Measurements from ENCODE around the gene DMGDH. TPM values are rescaled to one million over a fixed set of nuclear protein-coding genes. Genes with fewer than 3 reads are reported as not detected.
A peak's percentile ranks its signal among the peaks of the same experiment; 100 is the strongest.

The DMGDH gene
- total RNA-seq, 1 donor from 2014 or later: 1.3 TPM

GRCh38 chr5:79023348-79023747 is 46.1 kb downstream of the DMGDH start:
- Histone ChIP-seq H3K36me3 (no peaks in the 10 kb centered on the region), H3K27me3 (ENCODE audit: low read depth) (peaks cover 5% of the 10 kb centered on the region), H3K9me3 (no peaks in the 10 kb centered on the region), H3K4me1 (peaks cover 9% of the 10 kb centered on the region), H3K4me3 (no peak overlapping the region), H3K27ac (no peak overlapping the region)
- DNase-seq (no peak), ATAC-seq (no peak)
- intact Hi-C loops (cut with DNase I): no loop called here
- TF ChIP-seq CTCF (IDR thresholded peaks at IDR 0.05): no peak

- peaks cover 5% of the 10 kb centered on the region for H3K27me3 ChIP-seq (ENCODE audit: low read depth)
- H3K36me3 ChIP-seq: no peaks in the 10 kb centered on the region
- TF ChIP-seq CTCF (IDR thresholded peaks at IDR 0.05): no peak
- no peak for ATAC-seq
- intact Hi-C loops (cut with DNase I): no loop called here
- no peaks in the 10 kb centered on the region for H3K9me3 ChIP-seq
- no peak overlapping the region for H3K4me3 ChIP-seq
- no peak for DNase-seq
- H3K4me1 ChIP-seq: peaks cover 9% of the 10 kb centered on the region
- no peak overlapping the region for H3K27ac ChIP-seq
Observed at GRCh38 chr5:79022771-79023170, 46.7 kb downstream of the DMGDH start.

GRCh38 chr5:79021753-79022152 is 47.7 kb downstream of the DMGDH start:
- no peak for TF ChIP-seq CTCF (IDR thresholded peaks at IDR 0.05)
- Histone ChIP-seq H3K4me1 (peaks cover 9% of the 10 kb centered on the region), H3K36me3 (no peaks in the 10 kb centered on the region), H3K27ac (no peak overlapping the region), H3K9me3 (no peaks in the 10 kb centered on the region), H3K27me3 (ENCODE audit: low read depth) (peaks cover 5% of the 10 kb centered on the region), H3K4me3 (no peak overlapping the region)
- no peak for ATAC-seq
- DNase-seq: no peak
- intact Hi-C loops (cut with DNase I): no loop called here

- H3K4me1 ChIP-seq: peaks cover 9% of the 10 kb centered on the region
- intact Hi-C loops (cut with DNase I): no loop called here
- no peaks in the 10 kb centered on the region for H3K36me3 ChIP-seq
- TF ChIP-seq CTCF (IDR thresholded peaks at IDR 0.05): peak; percentile 73
- H3K9me3 ChIP-seq: no peaks in the 10 kb centered on the region
- H3K27ac ChIP-seq: no peak overlapping the region
- DNase-seq (peak; percentile 47), ATAC-seq (peak; percentile 80 to 89)
- H3K4me3 ChIP-seq: no peak overlapping the region
- peaks cover 5% of the 10 kb centered on the region for H3K27me3 ChIP-seq (ENCODE audit: low read depth)
Observed at GRCh38 chr5:79020861-79021561, 48.5 kb downstream of the DMGDH start.

GRCh38 chr5:79014631-79015030 is 54.8 kb downstream of the DMGDH start:
- Histone ChIP-seq H3K4me1 (no peaks in the 10 kb centered on the region), H3K27me3 (ENCODE audit: low read depth) (peaks cover 7% of the 10 kb centered on the region), H3K36me3 (no peaks in the 10 kb centered on the region), H3K27ac (no peak overlapping the region), H3K9me3 (no peaks in the 10 kb centered on the region), H3K4me3 (no peak overlapping the region)
- intact Hi-C loops (cut with DNase I): no loop called here
- ATAC-seq: peak in 1 of 2 donors; percentile 15
- no peak for TF ChIP-seq CTCF (IDR thresholded peaks at IDR 0.05)
- no peak for DNase-seq
